ENCODE measurements around the gene MC1R. TPM values are rescaled to one million over a fixed set of nuclear protein-coding genes. Genes with fewer than 3 reads are reported as not detected.

Gene MC1R
- total and polyA plus RNA-seq, 2 of the 8 experiments (the other 6 are each of a cell fraction or from before 2014, with no cell fraction given) = 2.2 to 2.9 TPM

- TF ChIP-seq, protein P1, sequence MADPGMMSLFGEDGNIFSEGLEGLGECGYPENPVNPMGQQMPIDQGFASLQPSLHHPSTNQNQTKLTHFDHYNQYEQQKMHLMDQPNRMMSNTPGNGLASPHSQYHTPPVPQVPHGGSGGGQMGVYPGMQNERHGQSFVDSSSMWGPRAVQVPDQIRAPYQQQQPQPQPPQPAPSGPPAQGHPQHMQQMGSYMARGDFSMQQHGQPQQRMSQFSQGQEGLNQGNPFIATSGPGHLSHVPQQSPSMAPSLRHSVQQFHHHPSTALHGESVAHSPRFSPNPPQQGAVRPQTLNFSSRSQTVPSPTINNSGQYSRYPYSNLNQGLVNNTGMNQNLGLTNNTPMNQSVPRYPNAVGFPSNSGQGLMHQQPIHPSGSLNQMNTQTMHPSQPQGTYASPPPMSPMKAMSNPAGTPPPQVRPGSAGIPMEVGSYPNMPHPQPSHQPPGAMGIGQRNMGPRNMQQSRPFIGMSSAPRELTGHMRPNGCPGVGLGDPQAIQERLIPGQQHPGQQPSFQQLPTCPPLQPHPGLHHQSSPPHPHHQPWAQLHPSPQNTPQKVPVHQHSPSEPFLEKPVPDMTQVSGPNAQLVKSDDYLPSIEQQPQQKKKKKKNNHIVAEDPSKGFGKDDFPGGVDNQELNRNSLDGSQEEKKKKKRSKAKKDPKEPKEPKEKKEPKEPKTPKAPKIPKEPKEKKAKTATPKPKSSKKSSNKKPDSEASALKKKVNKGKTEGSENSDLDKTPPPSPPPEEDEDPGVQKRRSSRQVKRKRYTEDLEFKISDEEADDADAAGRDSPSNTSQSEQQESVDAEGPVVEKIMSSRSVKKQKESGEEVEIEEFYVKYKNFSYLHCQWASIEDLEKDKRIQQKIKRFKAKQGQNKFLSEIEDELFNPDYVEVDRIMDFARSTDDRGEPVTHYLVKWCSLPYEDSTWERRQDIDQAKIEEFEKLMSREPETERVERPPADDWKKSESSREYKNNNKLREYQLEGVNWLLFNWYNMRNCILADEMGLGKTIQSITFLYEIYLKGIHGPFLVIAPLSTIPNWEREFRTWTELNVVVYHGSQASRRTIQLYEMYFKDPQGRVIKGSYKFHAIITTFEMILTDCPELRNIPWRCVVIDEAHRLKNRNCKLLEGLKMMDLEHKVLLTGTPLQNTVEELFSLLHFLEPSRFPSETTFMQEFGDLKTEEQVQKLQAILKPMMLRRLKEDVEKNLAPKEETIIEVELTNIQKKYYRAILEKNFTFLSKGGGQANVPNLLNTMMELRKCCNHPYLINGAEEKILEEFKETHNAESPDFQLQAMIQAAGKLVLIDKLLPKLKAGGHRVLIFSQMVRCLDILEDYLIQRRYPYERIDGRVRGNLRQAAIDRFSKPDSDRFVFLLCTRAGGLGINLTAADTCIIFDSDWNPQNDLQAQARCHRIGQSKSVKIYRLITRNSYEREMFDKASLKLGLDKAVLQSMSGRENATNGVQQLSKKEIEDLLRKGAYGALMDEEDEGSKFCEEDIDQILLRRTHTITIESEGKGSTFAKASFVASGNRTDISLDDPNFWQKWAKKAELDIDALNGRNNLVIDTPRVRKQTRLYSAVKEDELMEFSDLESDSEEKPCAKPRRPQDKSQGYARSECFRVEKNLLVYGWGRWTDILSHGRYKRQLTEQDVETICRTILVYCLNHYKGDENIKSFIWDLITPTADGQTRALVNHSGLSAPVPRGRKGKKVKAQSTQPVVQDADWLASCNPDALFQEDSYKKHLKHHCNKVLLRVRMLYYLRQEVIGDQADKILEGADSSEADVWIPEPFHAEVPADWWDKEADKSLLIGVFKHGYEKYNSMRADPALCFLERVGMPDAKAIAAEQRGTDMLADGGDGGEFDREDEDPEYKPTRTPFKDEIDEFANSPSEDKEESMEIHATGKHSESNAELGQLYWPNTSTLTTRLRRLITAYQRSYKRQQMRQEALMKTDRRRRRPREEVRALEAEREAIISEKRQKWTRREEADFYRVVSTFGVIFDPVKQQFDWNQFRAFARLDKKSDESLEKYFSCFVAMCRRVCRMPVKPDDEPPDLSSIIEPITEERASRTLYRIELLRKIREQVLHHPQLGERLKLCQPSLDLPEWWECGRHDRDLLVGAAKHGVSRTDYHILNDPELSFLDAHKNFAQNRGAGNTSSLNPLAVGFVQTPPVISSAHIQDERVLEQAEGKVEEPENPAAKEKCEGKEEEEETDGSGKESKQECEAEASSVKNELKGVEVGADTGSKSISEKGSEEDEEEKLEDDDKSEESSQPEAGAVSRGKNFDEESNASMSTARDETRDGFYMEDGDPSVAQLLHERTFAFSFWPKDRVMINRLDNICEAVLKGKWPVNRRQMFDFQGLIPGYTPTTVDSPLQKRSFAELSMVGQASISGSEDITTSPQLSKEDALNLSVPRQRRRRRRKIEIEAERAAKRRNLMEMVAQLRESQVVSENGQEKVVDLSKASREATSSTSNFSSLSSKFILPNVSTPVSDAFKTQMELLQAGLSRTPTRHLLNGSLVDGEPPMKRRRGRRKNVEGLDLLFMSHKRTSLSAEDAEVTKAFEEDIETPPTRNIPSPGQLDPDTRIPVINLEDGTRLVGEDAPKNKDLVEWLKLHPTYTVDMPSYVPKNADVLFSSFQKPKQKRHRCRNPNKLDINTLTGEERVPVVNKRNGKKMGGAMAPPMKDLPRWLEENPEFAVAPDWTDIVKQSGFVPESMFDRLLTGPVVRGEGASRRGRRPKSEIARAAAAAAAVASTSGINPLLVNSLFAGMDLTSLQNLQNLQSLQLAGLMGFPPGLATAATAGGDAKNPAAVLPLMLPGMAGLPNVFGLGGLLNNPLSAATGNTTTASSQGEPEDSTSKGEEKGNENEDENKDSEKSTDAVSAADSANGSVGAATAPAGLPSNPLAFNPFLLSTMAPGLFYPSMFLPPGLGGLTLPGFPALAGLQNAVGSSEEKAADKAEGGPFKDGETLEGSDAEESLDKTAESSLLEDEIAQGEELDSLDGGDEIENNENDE (IDR thresholded peaks at IDR 0.05; ENCODE audit: insufficient replicate concordance, low read length) = no peak
- TF ChIP-seq, protein P2, sequence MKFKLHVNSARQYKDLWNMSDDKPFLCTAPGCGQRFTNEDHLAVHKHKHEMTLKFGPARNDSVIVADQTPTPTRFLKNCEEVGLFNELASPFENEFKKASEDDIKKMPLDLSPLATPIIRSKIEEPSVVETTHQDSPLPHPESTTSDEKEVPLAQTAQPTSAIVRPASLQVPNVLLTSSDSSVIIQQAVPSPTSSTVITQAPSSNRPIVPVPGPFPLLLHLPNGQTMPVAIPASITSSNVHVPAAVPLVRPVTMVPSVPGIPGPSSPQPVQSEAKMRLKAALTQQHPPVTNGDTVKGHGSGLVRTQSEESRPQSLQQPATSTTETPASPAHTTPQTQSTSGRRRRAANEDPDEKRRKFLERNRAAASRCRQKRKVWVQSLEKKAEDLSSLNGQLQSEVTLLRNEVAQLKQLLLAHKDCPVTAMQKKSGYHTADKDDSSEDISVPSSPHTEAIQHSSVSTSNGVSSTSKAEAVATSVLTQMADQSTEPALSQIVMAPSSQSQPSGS (IDR thresholded peaks at IDR 0.05; ENCODE audit: low read length) = no peak
- TF ChIP-seq SP2 (IDR thresholded peaks at IDR 0.05; ENCODE audit: low read length) = no peak
- TF ChIP-seq NANOG (IDR thresholded peaks at IDR 0.05; ENCODE audit: insufficient read depth, low read depth, low read length, poor library complexity, severe bottlenecking) = no peak
- TF ChIP-seq SP4 (IDR thresholded peaks at IDR 0.05; ENCODE audit: low read length) = no peak; the same call in 1 of the 2 replicates
- TF ChIP-seq GTF2F1 (IDR thresholded peaks at IDR 0.05; ENCODE audit: borderline replicate concordance, low read depth, low read length) = no peak
- TF ChIP-seq BRCA1 (IDR thresholded peaks at IDR 0.05; ENCODE audit: low read depth, low read length) = no peak
- TF ChIP-seq CTBP2 (IDR thresholded peaks at IDR 0.05; ENCODE audit: borderline replicate concordance, insufficient read depth, insufficient read length, low read length) = no peak
These were observed 45.3 kb upstream of the MC1R start, which contains the start of gene TCF25 (continued) for GRCh38 chr16:89873109-89873971.
